SK-N-SH (cell line): ENCODE data around the gene OSTF1. TPM values are rescaled to one million over a fixed set of nuclear protein-coding genes. Genes with fewer than 3 reads are reported as not detected.

ENCODE experiments used
- CTCF ChIA-PET: fragments of 300-600, 350-600 bp; formaldehyde crosslinking; extraction: SDS; loops from one replicate; lab custom pipeline; 2021; lab: Yijun Ruan, JAX
- POLR2A ChIA-PET: fragments of 350-600 bp; sonication (Branson Sonifier 250); formaldehyde crosslinking; extraction: SDS; loops from one replicate; lab custom pipeline; 2020; ENCODE audit warnings: antibody characterized with exemption, inconsistent platforms; lab: Yijun Ruan, JAX
- DNase-seq: peaks from one replicate; pipeline ENCODE4 v3.0.0; 2012
- H2AFZ ChIP-seq: fragments of 200-600 bp; sonication (generic); 2 replicates; pipeline ENCODE4 v1.8.1; 2016; ENCODE audit warnings: antibody characterized with exemption, mild to moderate bottlenecking, low read depth
- H3F3A ChIP-seq: fragments of 200-600 bp; sonication (generic); replicated peaks from 2 replicates; pipeline ENCODE3; 2016; ENCODE audit warnings: antibody characterized with exemption, mild to moderate bottlenecking; ENCODE audit not compliant: insufficient read depth
- H3K27ac ChIP-seq, 2 experiments: fragments of 200-500 bp in 1 of 2; fragments of 200-600 bp in 1 of 2; sonication (Bioruptor generic) in 1 of 2; sonication (generic), shearing (Covaris generic) in 1 of 2; 2 replicates each; pipeline versions ENCODE4 v1.5.1 to v1.6.1; 2014 to 2016; ENCODE audit warnings: low read depth in 2 of 2, inconsistent platforms in 1 of 2, low read length in 1 of 2, mild to moderate bottlenecking in 1 of 2, mixed read lengths in 1 of 2
- H3K27me3 ChIP-seq: fragments of 200-600 bp; sonication (generic), shearing (Covaris generic); 2 replicates; pipeline ENCODE4 v1.6.1; 2016; ENCODE audit warnings: mixed run types; ENCODE audit not compliant: insufficient read depth
- H3K36me3 ChIP-seq, 2 experiments: fragments of 200-500 bp in 1 of 2; fragments of 200-600 bp in 1 of 2; sonication (Bioruptor generic) in 1 of 2; sonication (generic) in 1 of 2; replicated peaks in 1 of 2; 2 replicates each; pipeline versions ENCODE3 to v1.5.1; 2014 to 2016; ENCODE audit warnings: low read length in 1 of 2, mild to moderate bottlenecking in 1 of 2; ENCODE audit not compliant: insufficient read depth in 2 of 2, control insufficient read depth in 1 of 2
- H3K4me1 ChIP-seq, 2 experiments: fragments of 200-500 bp in 1 of 2; fragments of 200-600 bp in 1 of 2; sonication (Bioruptor generic) in 1 of 2; sonication (generic), shearing (Covaris generic) in 1 of 2; 2 replicates each; pipeline versions ENCODE4 v1.5.1 to v1.6.1; 2014 to 2016; ENCODE audit warnings: low read depth in 1 of 2, low read length in 1 of 2, mixed run types in 1 of 2; ENCODE audit not compliant: insufficient read depth in 2 of 2, control insufficient read depth in 1 of 2
- H3K4me2 ChIP-seq: fragments of 200-600 bp; sonication (generic), shearing (Covaris generic); 2 replicates; pipeline ENCODE4 v1.6.1; 2017; ENCODE audit warnings: mixed run types
- H3K4me3 ChIP-seq, 2 experiments: fragments of 200-500 bp in 1 of 2; fragments of 200-600 bp in 1 of 2; sonication (Bioruptor generic) in 1 of 2; sonication (generic), shearing (Covaris generic) in 1 of 2; 2 replicates each; pipeline versions ENCODE4 v1.5.1 to v1.8.1; 2014 to 2016; ENCODE audit warnings: low read depth in 2 of 2, inconsistent platforms in 1 of 2, low read length in 1 of 2, mild to moderate bottlenecking in 1 of 2, mixed read lengths in 1 of 2, moderate library complexity in 1 of 2
- H3K79me2 ChIP-seq: fragments of 200-600 bp; sonication (generic); 2 replicates; pipeline ENCODE4 v1.8.1; 2017; ENCODE audit warnings: mild to moderate bottlenecking; ENCODE audit not compliant: insufficient read depth
- H3K9ac ChIP-seq: fragments of 200-600 bp; sonication (generic); 2 replicates; pipeline ENCODE4 v1.6.1; 2017; ENCODE audit warnings: mixed run types
- H3K9me2 ChIP-seq: fragments of 200-600 bp; sonication (generic); 2 replicates; pipeline ENCODE4 v1.6.1; 2017; ENCODE audit warnings: mixed run types
- H3K9me3 ChIP-seq: fragments of 200-600 bp; sonication (generic); 2 replicates; pipeline ENCODE4 v1.6.1; 2017; ENCODE audit warnings: mixed run types, mild to moderate bottlenecking, moderate library complexity
- H4K20me1 ChIP-seq: fragments of 200-600 bp; sonication (generic); 2 replicates; pipeline ENCODE4 v1.6.1; 2017; ENCODE audit warnings: mild to moderate bottlenecking, mixed run types; ENCODE audit not compliant: insufficient read depth
- EP300 ChIP-seq, 2 experiments: IDR thresholded peaks; 2 replicates each; pipeline versions ENCODE4 v1.4.0 to v1.6.1; 2012; ENCODE audit warnings: borderline replicate concordance in 1 of 2, low read depth in 1 of 2, low read length in 1 of 2
- GABPA ChIP-seq: IDR thresholded peaks from 2 replicates; pipeline ENCODE4 v1.4.0; 2012; ENCODE audit warnings: low read depth, mild to moderate bottlenecking
- GATA2 ChIP-seq: sonication (generic); formaldehyde crosslinking; IDR thresholded peaks from 2 replicates; pipeline ENCODE4 v1.5.0; 2020; ENCODE audit warnings: mild to moderate bottlenecking, missing genetic modification reagents
- NRF1 ChIP-seq: IDR thresholded peaks from 2 replicates; pipeline ENCODE4 v1.6.1; 2012; ENCODE audit warnings: low read depth, mild to moderate bottlenecking, low read length
- RAD21 ChIP-seq: IDR thresholded peaks from 2 replicates; pipeline ENCODE4 v1.6.1; 2012; ENCODE audit warnings: mild to moderate bottlenecking, low read length
- RFX5 ChIP-seq: IDR thresholded peaks from 2 replicates; pipeline ENCODE4 v1.6.1; 2012; ENCODE audit warnings: mild to moderate bottlenecking, improper control_type of control experiment, low read length
- RXRA ChIP-seq: IDR thresholded peaks from 2 replicates; pipeline ENCODE4 v1.4.0; 2012; ENCODE audit warnings: low read depth, mild to moderate bottlenecking, borderline replicate concordance
- SIN3A ChIP-seq: IDR thresholded peaks from 2 replicates; pipeline ENCODE4 v1.6.1; 2012; ENCODE audit warnings: low read depth, mild to moderate bottlenecking, low read length, moderate library complexity, borderline replicate concordance
- TAF1 ChIP-seq: IDR thresholded peaks from 2 replicates; pipeline ENCODE4 v1.6.1; 2012; ENCODE audit warnings: low read depth, mild to moderate bottlenecking, low read length, moderate library complexity, borderline replicate concordance
- TCF12 ChIP-seq: IDR thresholded peaks from 2 replicates; pipeline ENCODE4 v1.4.0; 2012
- YY1 ChIP-seq: IDR thresholded peaks from 2 replicates; pipeline ENCODE4 v1.4.0; 2012; ENCODE audit warnings: low read depth, mild to moderate bottlenecking
- WGBS: methylation state at CpG from one replicate; pipeline ENCODE4 v1.1.6; 2017; ENCODE audit warnings: low lambda C conversion rate; 5-methylcytosine and 5-hydroxymethylcytosine counted together
- polyA plus RNA-seq, 3 experiments: library from polyadenylated mRNA; depleted of rRNA; stranded (reverse); fragments of >200 nt; gene quantifications; 2 replicates each; pipeline ENCODE4 v1.2.3, GENCODE V29; 2012
- TF ChIP-seq, protein P1 (sequence below): IDR thresholded peaks from 2 replicates; pipeline ENCODE4; 2012

The OSTF1 gene
- polyA plus RNA-seq, 1 of the 3 experiments (the other 2 are of a cell fraction): 9.5 TPM

DNA sequence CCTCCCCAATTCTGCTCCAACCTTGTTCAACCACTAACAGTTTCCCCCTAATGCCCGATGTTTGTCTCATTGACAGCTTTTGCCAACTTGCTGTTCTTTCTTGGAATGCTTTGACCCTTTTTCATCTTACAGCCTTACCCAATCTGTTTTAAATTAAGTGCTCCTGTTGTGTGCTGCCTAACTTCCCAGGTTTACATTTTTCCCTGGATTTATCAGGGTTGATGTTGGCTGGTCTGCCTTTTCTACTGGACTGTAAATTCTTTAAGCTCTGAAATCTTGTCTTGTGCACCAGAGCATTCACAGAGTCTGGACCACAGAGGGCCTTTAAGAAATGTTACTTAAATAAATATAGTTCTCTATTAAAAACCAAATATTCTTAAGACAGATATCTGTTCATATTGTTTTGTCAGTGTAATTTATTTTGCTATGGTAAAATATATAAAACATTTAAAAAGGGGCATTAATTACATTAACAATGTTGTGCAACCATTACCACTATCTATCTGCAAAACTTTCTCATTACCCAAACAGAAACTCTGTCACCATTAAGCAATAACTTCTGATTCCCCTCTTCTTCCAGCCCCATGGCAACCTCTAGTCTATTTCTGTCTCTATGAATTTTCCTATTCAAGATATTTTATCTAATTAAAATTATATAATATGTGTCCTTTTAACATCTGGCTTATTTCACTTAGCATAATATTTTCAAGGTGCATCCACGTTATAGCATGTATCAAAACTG lies 73.0 kb downstream of the OSTF1 start:
- WGBS: 2% methylated on average over 2 of the region's 2 CpGs
- H3K36me3 ChIP-seq: peaks cover 0 to 13% of the 10 kb centered on the region in 2 experiments
- H3K27ac ChIP-seq: no peak overlapping the region
- POLR2A ChIA-PET: no interaction called here
- no peak overlapping the region for H3K4me2 ChIP-seq
- no peak for DNase-seq
- no peak overlapping the region for H2AFZ ChIP-seq
- TF ChIP-seq GABPA (no peak), TCF12 (peak; percentile 13; the same call in 1 of the 2 replicates)
- peaks cover 7% of the 10 kb centered on the region for H3F3A ChIP-seq
- no peaks in the 10 kb centered on the region; a peak in 1 of 4 replicates for H3K4me1 ChIP-seq
- CTCF ChIA-PET: interaction anchor here (2.0 kb wide), 1 partner anchor 25 kb away, joined by 5 read pairs; no protein-coding TSS in a partner anchor
- no peaks in the 10 kb centered on the region for H3K79me2 ChIP-seq
- no peaks in the 10 kb centered on the region for H3K27me3 ChIP-seq
- H4K20me1 ChIP-seq: no peaks in the 10 kb centered on the region
- peaks cover 14% of the 10 kb centered on the region for H3K9me3 ChIP-seq
- H3K9ac ChIP-seq: no peak overlapping the region
- H3K4me3 ChIP-seq: no peak overlapping the region
- no peaks in the 10 kb centered on the region for H3K9me2 ChIP-seq

DNA sequence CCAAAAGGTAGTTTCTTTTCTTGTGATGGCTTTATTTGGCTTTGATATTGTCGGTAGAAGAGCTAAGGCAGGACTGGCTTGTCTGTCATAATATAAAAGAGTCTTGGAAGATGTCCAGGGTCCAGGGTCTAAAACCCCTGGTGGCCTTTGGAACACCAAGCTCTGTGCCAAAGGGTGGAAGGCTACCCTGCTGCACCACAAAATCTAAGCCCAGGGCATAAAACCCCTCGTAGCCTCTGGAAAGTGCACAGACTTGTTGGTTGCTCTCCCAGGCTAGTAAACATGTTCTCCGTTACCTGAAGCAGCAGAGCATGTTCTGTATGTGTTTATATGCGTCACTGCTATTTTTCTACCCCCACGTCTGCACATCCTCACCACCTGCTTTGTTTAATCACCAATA lies 75.5 kb downstream of the OSTF1 start:
- no peak for TF ChIP-seq NRF1
- WGBS: 10% methylated on average over 5 of the region's 5 CpGs
- no peaks in the 10 kb centered on the region for H4K20me1 ChIP-seq
- no peak overlapping the region for H3K27ac ChIP-seq
- no peak overlapping the region for H3K9ac ChIP-seq
- H3K9me3 ChIP-seq: peaks cover 19% of the 10 kb centered on the region
- H3K9me2 ChIP-seq: no peaks in the 10 kb centered on the region
- no peaks in the 10 kb centered on the region for H3K27me3 ChIP-seq
- H3F3A ChIP-seq: peaks cover 7% of the 10 kb centered on the region
- ChIA-PET POLR2A (no interaction called here), CTCF (no interaction called here)
- H3K79me2 ChIP-seq: no peaks in the 10 kb centered on the region
- DNase-seq: no peak
- peaks cover 0 to 13% of the 10 kb centered on the region in 2 experiments for H3K36me3 ChIP-seq
- no peak overlapping the region for H3K4me3 ChIP-seq
- no peak overlapping the region for H3K4me2 ChIP-seq
- no peaks in the 10 kb centered on the region; a peak in 1 of 4 replicates for H3K4me1 ChIP-seq
- H2AFZ ChIP-seq: no peak overlapping the region

DNA sequence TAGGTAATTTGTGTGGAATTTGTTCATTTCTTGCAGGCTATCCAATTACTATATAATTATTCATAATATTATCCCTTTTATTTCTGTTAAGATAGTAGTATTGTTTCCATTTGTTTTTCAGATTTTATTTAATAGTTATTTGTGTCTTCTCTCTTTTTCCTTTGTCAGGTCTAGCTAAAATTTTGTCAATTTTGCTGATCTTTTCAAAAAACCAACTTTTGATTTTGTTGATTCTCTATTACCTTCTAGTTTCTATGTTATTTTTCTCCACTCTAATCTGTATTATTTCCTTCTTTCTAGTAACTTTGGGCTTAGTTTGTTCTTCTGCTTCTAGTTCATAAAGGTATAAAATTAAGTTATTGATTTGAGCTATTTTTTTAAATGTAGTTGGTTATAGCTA lies 76.3 kb downstream of the OSTF1 start:
- no peak for TF ChIP-seq YY1
- no peak for TF ChIP-seq EP300 (IDR thresholded peaks at IDR 0.05; ENCODE audit: borderline replicate concordance in 1 of 2, low read depth in 1 of 2, low read length in 1 of 2)
- no peak for TF ChIP-seq RFX5
- TF ChIP-seq TAF1: no peak
- TF ChIP-seq SIN3A: no peak
- no peak for TF ChIP-seq RAD21
- TF ChIP-seq RXRA: no peak
- TF ChIP-seq, protein P1, sequence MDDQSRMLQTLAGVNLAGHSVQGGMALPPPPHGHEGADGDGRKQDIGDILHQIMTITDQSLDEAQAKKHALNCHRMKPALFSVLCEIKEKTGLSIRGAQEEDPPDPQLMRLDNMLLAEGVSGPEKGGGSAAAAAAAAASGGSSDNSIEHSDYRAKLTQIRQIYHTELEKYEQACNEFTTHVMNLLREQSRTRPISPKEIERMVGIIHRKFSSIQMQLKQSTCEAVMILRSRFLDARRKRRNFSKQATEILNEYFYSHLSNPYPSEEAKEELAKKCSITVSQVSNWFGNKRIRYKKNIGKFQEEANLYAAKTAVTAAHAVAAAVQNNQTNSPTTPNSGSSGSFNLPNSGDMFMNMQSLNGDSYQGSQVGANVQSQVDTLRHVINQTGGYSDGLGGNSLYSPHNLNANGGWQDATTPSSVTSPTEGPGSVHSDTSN: no peak
- TF ChIP-seq GATA2 (CRISPR knock-in tag): no peak
- Histone ChIP-seq H3K4me2 (no peak overlapping the region), H4K20me1 (no peaks in the 10 kb centered on the region), H3F3A (peaks cover 15% of the 10 kb centered on the region), H2AFZ (no peak overlapping the region), H3K9me3 (peaks cover 19% of the 10 kb centered on the region), H3K27me3 (no peaks in the 10 kb centered on the region), H3K9me2 (no peaks in the 10 kb centered on the region), H3K27ac (no peak overlapping the region), H3K36me3 (peaks cover 0 to 13% of the 10 kb centered on the region in 2 experiments), H3K4me1 (no peaks in the 10 kb centered on the region; a peak in 1 of 4 replicates), H3K79me2 (no peaks in the 10 kb centered on the region), H3K4me3 (no peak overlapping the region), H3K9ac (no peak overlapping the region)
- ChIA-PET POLR2A (no interaction called here), CTCF (interaction anchor here (1.2 kb wide), 1 partner anchor 16 kb away, joined by 3 read pairs; no protein-coding TSS in a partner anchor)
- no peak for DNase-seq
